H1 (cell line): Measurements from ENCODE around the gene LCN12. TPM values are rescaled to one million over a fixed set of nuclear protein-coding genes. Genes with fewer than 3 reads are reported as not detected.

Experiments
- ASH2L ChIP-seq: fragments of 200-600, 300-600 bp; sonication (generic); IDR thresholded peaks from one replicate; pipeline ENCODE4 v1.7.1; 2017; ENCODE audit warnings: low read length
- CBX5 ChIP-seq: fragments of 300-800, 300-1000 bp; sonication (generic); IDR thresholded peaks from 2 replicates; pipeline ENCODE4 v1.7.1; 2016; ENCODE audit warnings: antibody characterized with exemption, low read length, low read depth
- polyA plus RNA-seq, 7 experiments: library from polyadenylated mRNA; depleted of rRNA in 3 of 7; stranded (reverse) in 5 of 7; unstranded in 2 of 7; fragments of >200 nt in 5 of 7; fragments of 200-250 nt in 2 of 7; gene quantifications; 1 replicate in 5 of 7; 2 replicates in 1 of 7; 4 replicates in 1 of 7; pipeline versions ENCODE4 v1.2.1 to v1.2.3, GENCODE V29; 2011 to 2013; ENCODE audit warnings: missing spikeins in 2 of 7, mixed read lengths in 2 of 7
- total RNA-seq: library from RNA; stranded (reverse); fragmentation: NEBNext Ultra II Directional; extraction: Animal tissue kit (Norgen Biotek cat#: 25700); gene quantifications from 2 replicates; pipeline ENCODE4 v1.2.1, GENCODE V29; 2021
- TF ChIP-seq, protein P1 (sequence below): fragments of 300-600 bp; sonication (generic); IDR thresholded peaks from 2 replicates; pipeline ENCODE4 v1.7.1; 2012; ENCODE audit warnings: low read length, moderate library complexity, mild to moderate bottlenecking, inconsistent platforms; ENCODE audit not compliant: insufficient replicate concordance

The LCN12 gene
- total and polyA plus RNA-seq, 2 of the 8 experiments (the other 6 are each of a cell fraction or from before 2014, with no cell fraction given) = 1.1 to 1.7 TPM

DNA sequence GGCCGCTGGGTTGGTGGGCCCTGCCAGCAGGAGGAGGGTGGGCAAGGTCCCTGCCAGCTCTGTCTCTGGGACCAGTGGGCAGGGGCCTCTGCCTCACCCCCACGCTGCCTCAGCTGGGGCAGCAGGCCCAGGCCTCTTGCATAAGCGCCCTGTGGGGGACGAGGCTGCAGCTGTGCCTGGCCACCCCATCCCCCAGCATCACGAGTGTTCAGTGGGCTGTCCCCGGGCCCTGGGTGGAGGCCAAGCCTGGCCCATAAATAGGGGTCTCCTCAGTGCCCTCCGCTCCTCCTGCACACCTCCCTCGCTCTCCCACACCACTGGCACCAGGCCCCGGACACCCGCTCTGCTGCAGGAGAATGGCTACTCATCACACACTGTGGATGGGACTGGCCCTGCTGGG is 25.1 kb downstream of the LCN12 start, which contains the start of gene PTGDS (continued):
- TF ChIP-seq, protein P1, sequence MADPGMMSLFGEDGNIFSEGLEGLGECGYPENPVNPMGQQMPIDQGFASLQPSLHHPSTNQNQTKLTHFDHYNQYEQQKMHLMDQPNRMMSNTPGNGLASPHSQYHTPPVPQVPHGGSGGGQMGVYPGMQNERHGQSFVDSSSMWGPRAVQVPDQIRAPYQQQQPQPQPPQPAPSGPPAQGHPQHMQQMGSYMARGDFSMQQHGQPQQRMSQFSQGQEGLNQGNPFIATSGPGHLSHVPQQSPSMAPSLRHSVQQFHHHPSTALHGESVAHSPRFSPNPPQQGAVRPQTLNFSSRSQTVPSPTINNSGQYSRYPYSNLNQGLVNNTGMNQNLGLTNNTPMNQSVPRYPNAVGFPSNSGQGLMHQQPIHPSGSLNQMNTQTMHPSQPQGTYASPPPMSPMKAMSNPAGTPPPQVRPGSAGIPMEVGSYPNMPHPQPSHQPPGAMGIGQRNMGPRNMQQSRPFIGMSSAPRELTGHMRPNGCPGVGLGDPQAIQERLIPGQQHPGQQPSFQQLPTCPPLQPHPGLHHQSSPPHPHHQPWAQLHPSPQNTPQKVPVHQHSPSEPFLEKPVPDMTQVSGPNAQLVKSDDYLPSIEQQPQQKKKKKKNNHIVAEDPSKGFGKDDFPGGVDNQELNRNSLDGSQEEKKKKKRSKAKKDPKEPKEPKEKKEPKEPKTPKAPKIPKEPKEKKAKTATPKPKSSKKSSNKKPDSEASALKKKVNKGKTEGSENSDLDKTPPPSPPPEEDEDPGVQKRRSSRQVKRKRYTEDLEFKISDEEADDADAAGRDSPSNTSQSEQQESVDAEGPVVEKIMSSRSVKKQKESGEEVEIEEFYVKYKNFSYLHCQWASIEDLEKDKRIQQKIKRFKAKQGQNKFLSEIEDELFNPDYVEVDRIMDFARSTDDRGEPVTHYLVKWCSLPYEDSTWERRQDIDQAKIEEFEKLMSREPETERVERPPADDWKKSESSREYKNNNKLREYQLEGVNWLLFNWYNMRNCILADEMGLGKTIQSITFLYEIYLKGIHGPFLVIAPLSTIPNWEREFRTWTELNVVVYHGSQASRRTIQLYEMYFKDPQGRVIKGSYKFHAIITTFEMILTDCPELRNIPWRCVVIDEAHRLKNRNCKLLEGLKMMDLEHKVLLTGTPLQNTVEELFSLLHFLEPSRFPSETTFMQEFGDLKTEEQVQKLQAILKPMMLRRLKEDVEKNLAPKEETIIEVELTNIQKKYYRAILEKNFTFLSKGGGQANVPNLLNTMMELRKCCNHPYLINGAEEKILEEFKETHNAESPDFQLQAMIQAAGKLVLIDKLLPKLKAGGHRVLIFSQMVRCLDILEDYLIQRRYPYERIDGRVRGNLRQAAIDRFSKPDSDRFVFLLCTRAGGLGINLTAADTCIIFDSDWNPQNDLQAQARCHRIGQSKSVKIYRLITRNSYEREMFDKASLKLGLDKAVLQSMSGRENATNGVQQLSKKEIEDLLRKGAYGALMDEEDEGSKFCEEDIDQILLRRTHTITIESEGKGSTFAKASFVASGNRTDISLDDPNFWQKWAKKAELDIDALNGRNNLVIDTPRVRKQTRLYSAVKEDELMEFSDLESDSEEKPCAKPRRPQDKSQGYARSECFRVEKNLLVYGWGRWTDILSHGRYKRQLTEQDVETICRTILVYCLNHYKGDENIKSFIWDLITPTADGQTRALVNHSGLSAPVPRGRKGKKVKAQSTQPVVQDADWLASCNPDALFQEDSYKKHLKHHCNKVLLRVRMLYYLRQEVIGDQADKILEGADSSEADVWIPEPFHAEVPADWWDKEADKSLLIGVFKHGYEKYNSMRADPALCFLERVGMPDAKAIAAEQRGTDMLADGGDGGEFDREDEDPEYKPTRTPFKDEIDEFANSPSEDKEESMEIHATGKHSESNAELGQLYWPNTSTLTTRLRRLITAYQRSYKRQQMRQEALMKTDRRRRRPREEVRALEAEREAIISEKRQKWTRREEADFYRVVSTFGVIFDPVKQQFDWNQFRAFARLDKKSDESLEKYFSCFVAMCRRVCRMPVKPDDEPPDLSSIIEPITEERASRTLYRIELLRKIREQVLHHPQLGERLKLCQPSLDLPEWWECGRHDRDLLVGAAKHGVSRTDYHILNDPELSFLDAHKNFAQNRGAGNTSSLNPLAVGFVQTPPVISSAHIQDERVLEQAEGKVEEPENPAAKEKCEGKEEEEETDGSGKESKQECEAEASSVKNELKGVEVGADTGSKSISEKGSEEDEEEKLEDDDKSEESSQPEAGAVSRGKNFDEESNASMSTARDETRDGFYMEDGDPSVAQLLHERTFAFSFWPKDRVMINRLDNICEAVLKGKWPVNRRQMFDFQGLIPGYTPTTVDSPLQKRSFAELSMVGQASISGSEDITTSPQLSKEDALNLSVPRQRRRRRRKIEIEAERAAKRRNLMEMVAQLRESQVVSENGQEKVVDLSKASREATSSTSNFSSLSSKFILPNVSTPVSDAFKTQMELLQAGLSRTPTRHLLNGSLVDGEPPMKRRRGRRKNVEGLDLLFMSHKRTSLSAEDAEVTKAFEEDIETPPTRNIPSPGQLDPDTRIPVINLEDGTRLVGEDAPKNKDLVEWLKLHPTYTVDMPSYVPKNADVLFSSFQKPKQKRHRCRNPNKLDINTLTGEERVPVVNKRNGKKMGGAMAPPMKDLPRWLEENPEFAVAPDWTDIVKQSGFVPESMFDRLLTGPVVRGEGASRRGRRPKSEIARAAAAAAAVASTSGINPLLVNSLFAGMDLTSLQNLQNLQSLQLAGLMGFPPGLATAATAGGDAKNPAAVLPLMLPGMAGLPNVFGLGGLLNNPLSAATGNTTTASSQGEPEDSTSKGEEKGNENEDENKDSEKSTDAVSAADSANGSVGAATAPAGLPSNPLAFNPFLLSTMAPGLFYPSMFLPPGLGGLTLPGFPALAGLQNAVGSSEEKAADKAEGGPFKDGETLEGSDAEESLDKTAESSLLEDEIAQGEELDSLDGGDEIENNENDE = no peak
- TF ChIP-seq ASH2L = no peak
- no peak for TF ChIP-seq CBX5
